KMS-11 (cell line): ENCODE results near the gene RP2.
A peak's percentile ranks its signal among the peaks of the same experiment; 100 is the strongest.

Experiments
- H2AFZ ChIP-seq: fragments of 200-600 bp; sonication (generic); 2 replicates; pipeline ENCODE4 v1.6.1; 2016; ENCODE audit warnings: antibody characterized with exemption, mixed run types, low read depth
- H3K27ac ChIP-seq: fragments of 200-600 bp; sonication (generic); 2 replicates; pipeline ENCODE4 v1.6.1; 2016; ENCODE audit warnings: mild to moderate bottlenecking, mixed run types
- H3K27me3 ChIP-seq: fragments of 200-600 bp; sonication (generic); 2 replicates; pipeline ENCODE4 v1.6.1; 2017; ENCODE audit warnings: mild to moderate bottlenecking, low read depth, mixed run types, moderate library complexity; ENCODE audit not compliant: insufficient read depth
- H3K36me3 ChIP-seq: fragments of 200-600 bp; sonication (generic); 2 replicates; pipeline ENCODE4 v1.6.1; 2017; ENCODE audit warnings: mild to moderate bottlenecking, mixed run types; ENCODE audit not compliant: insufficient read depth
- H3K4me1 ChIP-seq: fragments of 200-600 bp; sonication (generic); 2 replicates; pipeline ENCODE4 v1.6.1; 2016; ENCODE audit warnings: mild to moderate bottlenecking, low read depth, mixed run types; ENCODE audit not compliant: poor library complexity, severe bottlenecking
- H3K4me2 ChIP-seq: fragments of 200-600 bp; sonication (generic); 2 replicates; pipeline ENCODE4 v1.7.0; 2016; ENCODE audit warnings: mild to moderate bottlenecking, mixed run types
- H3K4me3 ChIP-seq: fragments of 200-600 bp; sonication (generic); IDR thresholded peaks from 2 replicates; pipeline ENCODE4 v1.6.1; 2017; ENCODE audit warnings: low read depth, low read length, mixed read lengths; ENCODE audit not compliant: insufficient read depth
- H3K79me2 ChIP-seq: fragments of 200-600 bp; sonication (generic); 2 replicates; pipeline ENCODE4 v1.6.1; 2016; ENCODE audit warnings: low read depth, mixed run types; ENCODE audit not compliant: insufficient read depth
- H3K9ac ChIP-seq: fragments of 200-600 bp; sonication (generic); 2 replicates; pipeline ENCODE4 v1.6.1; 2016; ENCODE audit warnings: mild to moderate bottlenecking, mixed run types
- H4K20me1 ChIP-seq: fragments of 200-600 bp; sonication (generic); 2 replicates; pipeline ENCODE4 v1.6.1; 2016; ENCODE audit warnings: mild to moderate bottlenecking, mixed run types; ENCODE audit not compliant: insufficient read depth
- CTCF ChIP-seq: fragments of 200-600 bp; sonication (generic); conservative IDR thresholded peaks from 2 replicates; pipeline ENCODE4 v1.6.1; 2017; ENCODE audit warnings: low read depth, mild to moderate bottlenecking, antibody characterized with exemption, low read length, moderate library complexity, mixed read lengths

Gene RP2

GRCh38 chrX:46912098-46912602, 75.3 kb downstream of the RP2 start, which contains the start of gene JADE3:
TSS of gene JADE3 (plus strand) at chrX:46912421. CDS start at chrX:46984895, 72,474 bp downstream.
- Histone ChIP-seq H3K4me2 (peak within 1 kb of the TSS; percentile 92; the same call in 1 of the 2 replicates), H3K4me3 (no peak within 1 kb of the TSS), H2AFZ (peak within 1 kb of the TSS; percentile 67), H3K9ac (peak within 1 kb of the TSS; percentile 44; the same call in 1 of the 2 replicates), H3K36me3 (no peaks in the 10 kb centered on the region), H3K79me2 (no peaks in the 10 kb centered on the region), H4K20me1 (no peaks in the 10 kb centered on the region), H3K4me1 (peaks cover 9% of the 10 kb centered on the region), H3K27ac (no peak within 1 kb of the TSS), H3K27me3 (no peaks in the 10 kb centered on the region)
- no peak for TF ChIP-seq CTCF

GRCh38 chrX:46912603-46913491, 76.0 kb downstream of the RP2 start:
- no peak overlapping the region for H3K27ac ChIP-seq
- peaks cover 9% of the 10 kb centered on the region for H3K4me1 ChIP-seq
- H3K27me3 ChIP-seq = no peaks in the 10 kb centered on the region
- no peaks in the 10 kb centered on the region for H3K79me2 ChIP-seq
- H3K4me3 ChIP-seq = no peak overlapping the region
- peak overlapping the region; percentile 67 for H2AFZ ChIP-seq
- TF ChIP-seq CTCF = peak; percentile 40; the same call in 1 of the 2 replicates
- H4K20me1 ChIP-seq = no peaks in the 10 kb centered on the region
- H3K9ac ChIP-seq = peak overlapping the region; percentile 44; the same call in 1 of the 2 replicates
- peak overlapping the region; percentile 92 for H3K4me2 ChIP-seq
- no peaks in the 10 kb centered on the region for H3K36me3 ChIP-seq

DNA sequence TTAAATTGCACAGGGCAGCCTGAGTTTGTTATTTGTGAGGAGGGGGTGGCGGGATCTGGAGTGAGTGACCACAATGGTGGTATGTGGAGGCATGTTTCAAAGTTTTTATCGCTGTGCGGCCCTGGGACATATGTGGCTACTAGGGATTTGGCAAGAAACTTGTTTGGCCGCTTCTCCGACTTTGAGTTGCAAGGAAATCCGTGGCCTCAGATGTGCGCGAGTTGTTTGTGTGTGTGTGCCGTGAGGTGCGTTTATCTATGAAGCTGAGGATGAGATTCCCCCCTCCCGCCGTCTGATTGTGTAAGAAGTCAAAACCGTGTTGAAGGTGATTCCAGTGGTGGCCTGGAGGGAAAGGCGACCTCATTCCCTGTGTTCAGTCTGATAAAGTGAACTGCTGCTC, 76.8 kb downstream of the RP2 start:
- H3K36me3 ChIP-seq = no peaks in the 10 kb centered on the region
- no peaks in the 10 kb centered on the region for H4K20me1 ChIP-seq
- no peak overlapping the region for H3K4me3 ChIP-seq
- no peak overlapping the region for H3K27ac ChIP-seq
- H2AFZ ChIP-seq = peak overlapping the region; percentile 67; the same call in 1 of the 2 replicates
- H3K27me3 ChIP-seq = no peaks in the 10 kb centered on the region
- peak overlapping the region; percentile 44; the same call in 1 of the 2 replicates for H3K9ac ChIP-seq
- no peak for TF ChIP-seq CTCF
- peaks cover 9% of the 10 kb centered on the region for H3K4me1 ChIP-seq
- no peaks in the 10 kb centered on the region for H3K79me2 ChIP-seq
- H3K4me2 ChIP-seq = peak overlapping the region; percentile 92

- TF ChIP-seq CTCF = no peak
- no peak overlapping the region for H3K4me2 ChIP-seq
- no peaks in the 10 kb centered on the region for H3K27me3 ChIP-seq
- no peak overlapping the region for H3K4me3 ChIP-seq
- no peaks in the 10 kb centered on the region for H3K36me3 ChIP-seq
- no peak overlapping the region for H3K9ac ChIP-seq
- peaks cover 9% of the 10 kb centered on the region for H3K4me1 ChIP-seq
- no peaks in the 10 kb centered on the region for H3K79me2 ChIP-seq
- H2AFZ ChIP-seq = no peak overlapping the region
- no peaks in the 10 kb centered on the region for H4K20me1 ChIP-seq
- H3K27ac ChIP-seq = no peak overlapping the region
Observed at GRCh38 chrX:46916273-46916672, 79.4 kb downstream of the RP2 start.
